Esophagus muscularis mucosa (tissue), 4 donors: Measurements from ENCODE around the gene IL9. TPM values are rescaled to one million over a fixed set of nuclear protein-coding genes. Genes with fewer than 3 reads are reported as not detected.

Source experiments
- DNase-seq: peaks from one replicate; pipeline ENCODE4 v3.0.0-alpha.2; 2017; ENCODE audit errors: extremely low spot score
- H3K27ac ChIP-seq, 4 donors: fragments of 200-600 bp; sonication (generic); replicated peaks in 1 of 4; 1 replicate in 3 of 4; 2 replicates in 1 of 4; pipeline ENCODE4 v1.5.1; 2016 to 2019; ENCODE audit warnings: mild to moderate bottlenecking in 1 of 4
- H3K27me3 ChIP-seq, 4 donors: fragments of 200-600 bp; sonication (generic); one replicate each; pipeline versions ENCODE4 v1.5.1 to v1.6.0; 2016 to 2019
- H3K36me3 ChIP-seq, 4 donors: fragments of 200-600 bp; sonication (generic); one replicate each; pipeline ENCODE4 v1.5.1; 2016 to 2019
- H3K4me1 ChIP-seq, 4 donors: fragments of 200-600 bp; sonication (generic); one replicate each; pipeline ENCODE4 v1.5.1; 2016 to 2019
- H3K4me3 ChIP-seq, 4 donors: fragments of 200-600 bp; sonication (generic); 1 replicate in 2 of 4; 2 replicates in 2 of 4; pipeline ENCODE4 v1.5.1; 2016 to 2019; ENCODE audit warnings: mild to moderate bottlenecking in 4 of 4, moderate library complexity in 1 of 4
- H3K9me3 ChIP-seq, 4 donors: fragments of 200-600 bp; sonication (generic); 1 replicate in 3 of 4; 2 replicates in 1 of 4; pipeline ENCODE4 v1.5.1; 2016 to 2019
- EP300 ChIP-seq: sonication (generic); formaldehyde crosslinking; IDR thresholded peaks from one replicate; pipeline ENCODE4 v1.6.1; 2017; ENCODE audit warnings: antibody characterized with exemption
- POLR2A ChIP-seq: fragments of 450-650 bp; IDR thresholded peaks from one replicate; pipeline ENCODE4 v1.6.1; 2017; ENCODE audit warnings: antibody characterized with exemption, moderate library complexity, mild to moderate bottlenecking, low read depth
- POLR2AphosphoS5 ChIP-seq, 2 donors: sonication (generic); formaldehyde crosslinking; IDR thresholded peaks; one replicate each; pipeline ENCODE4 v1.6.1; 2017; ENCODE audit warnings: antibody characterized with exemption in 2 of 2
- WGBS: methylation state at CpG from one replicate; pipeline ENCODE4 v1.1.5; 2018; 5-methylcytosine and 5-hydroxymethylcytosine counted together
- intact Hi-C: fragments of 100-400 bp; cut with DNase I; formaldehyde crosslinking; loops from one replicate; pipeline ENCODE4 v1.15.1; 2023
- total RNA-seq, 4 donors: library from RNA; depleted of rRNA; stranded (reverse); fragments of >200 nt; gene quantifications; one replicate each; pipeline versions ENCODE4 v1.1.0 to v1.2.1, GENCODE V29; 2016
- TF ChIP-seq, protein P1 (sequence below), 3 experiments: fragments of 200-600 bp in 2 of 3; fragments of 450-650 bp in 1 of 3; sonication (generic) in 2 of 3; IDR thresholded peaks; one replicate each; pipeline ENCODE4 v1.5.1; 2017 to 2019; ENCODE audit warnings: antibody characterized with exemption in 3 of 3, mild to moderate bottlenecking in 2 of 3, moderate library complexity in 1 of 3

IL9 gene
- total RNA-seq, 4 donors from 2014 or later = not detected

DNA sequence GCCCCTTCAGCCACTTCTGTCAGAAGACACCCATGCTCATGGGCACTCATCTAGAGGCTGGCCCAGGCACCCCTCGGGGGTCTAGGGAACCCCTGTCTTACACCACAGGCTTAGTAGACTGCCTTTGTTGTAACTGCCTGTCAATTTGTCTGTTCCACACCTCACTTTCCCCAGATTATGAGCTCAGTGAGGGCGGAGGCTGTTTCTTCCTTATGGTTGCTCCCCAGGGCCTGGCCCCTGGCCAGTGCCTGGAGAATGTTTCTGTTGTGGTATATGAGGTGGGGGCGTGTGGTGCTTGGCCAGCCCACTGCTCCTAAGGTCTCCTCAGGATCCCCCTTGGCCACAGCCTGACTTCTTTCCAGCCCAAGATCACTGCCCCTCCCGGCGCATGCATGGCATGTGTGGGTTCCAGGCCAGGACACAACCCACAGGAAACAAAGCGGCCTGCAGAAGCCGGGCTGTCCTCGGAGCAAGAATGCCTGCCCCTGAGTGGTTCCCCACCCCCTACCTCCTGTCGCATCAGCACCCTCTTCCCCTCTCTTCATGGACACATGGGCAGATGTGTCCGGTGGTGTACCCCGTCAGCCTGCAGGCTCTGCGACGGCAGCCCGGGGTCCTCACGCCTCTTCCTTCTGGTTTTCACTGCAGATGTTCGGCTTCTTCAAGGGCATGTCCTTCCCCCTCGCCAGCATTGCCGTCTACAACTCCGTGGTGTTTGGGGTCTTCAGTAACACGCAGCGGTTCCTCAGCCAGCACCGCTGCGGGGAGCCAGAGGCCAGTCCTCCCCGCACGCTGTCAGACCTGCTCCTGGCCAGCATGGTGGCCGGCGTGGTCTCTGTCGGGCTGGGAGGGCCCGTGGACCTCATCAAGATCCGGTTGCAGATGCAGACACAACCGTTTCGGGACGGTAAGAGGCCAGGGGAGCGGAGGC, 43.5 kb downstream of the IL9 start:
- 85% methylated on average over 20 of the region's 34 CpGs for WGBS
- no peak overlapping the region for H3K27ac ChIP-seq
- H3K36me3 ChIP-seq = no peaks in the 10 kb centered on the region
- no peak for TF ChIP-seq POLR2A
- no peak for TF ChIP-seq EP300
- TF ChIP-seq, protein P1, sequence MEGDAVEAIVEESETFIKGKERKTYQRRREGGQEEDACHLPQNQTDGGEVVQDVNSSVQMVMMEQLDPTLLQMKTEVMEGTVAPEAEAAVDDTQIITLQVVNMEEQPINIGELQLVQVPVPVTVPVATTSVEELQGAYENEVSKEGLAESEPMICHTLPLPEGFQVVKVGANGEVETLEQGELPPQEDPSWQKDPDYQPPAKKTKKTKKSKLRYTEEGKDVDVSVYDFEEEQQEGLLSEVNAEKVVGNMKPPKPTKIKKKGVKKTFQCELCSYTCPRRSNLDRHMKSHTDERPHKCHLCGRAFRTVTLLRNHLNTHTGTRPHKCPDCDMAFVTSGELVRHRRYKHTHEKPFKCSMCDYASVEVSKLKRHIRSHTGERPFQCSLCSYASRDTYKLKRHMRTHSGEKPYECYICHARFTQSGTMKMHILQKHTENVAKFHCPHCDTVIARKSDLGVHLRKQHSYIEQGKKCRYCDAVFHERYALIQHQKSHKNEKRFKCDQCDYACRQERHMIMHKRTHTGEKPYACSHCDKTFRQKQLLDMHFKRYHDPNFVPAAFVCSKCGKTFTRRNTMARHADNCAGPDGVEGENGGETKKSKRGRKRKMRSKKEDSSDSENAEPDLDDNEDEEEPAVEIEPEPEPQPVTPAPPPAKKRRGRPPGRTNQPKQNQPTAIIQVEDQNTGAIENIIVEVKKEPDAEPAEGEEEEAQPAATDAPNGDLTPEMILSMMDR (IDR thresholded peaks at IDR 0.05) = no peak
- TF ChIP-seq POLR2AphosphoS5 (IDR thresholded peaks at IDR 0.05) = no peak
- no peaks in the 10 kb centered on the region for H3K9me3 ChIP-seq
- no peaks in the 10 kb centered on the region for H3K27me3 ChIP-seq
- intact Hi-C loops = no loop called here
- H3K4me3 ChIP-seq = no peak overlapping the region
- no peaks in the 10 kb centered on the region for H3K4me1 ChIP-seq
- no peak for DNase-seq

DNA sequence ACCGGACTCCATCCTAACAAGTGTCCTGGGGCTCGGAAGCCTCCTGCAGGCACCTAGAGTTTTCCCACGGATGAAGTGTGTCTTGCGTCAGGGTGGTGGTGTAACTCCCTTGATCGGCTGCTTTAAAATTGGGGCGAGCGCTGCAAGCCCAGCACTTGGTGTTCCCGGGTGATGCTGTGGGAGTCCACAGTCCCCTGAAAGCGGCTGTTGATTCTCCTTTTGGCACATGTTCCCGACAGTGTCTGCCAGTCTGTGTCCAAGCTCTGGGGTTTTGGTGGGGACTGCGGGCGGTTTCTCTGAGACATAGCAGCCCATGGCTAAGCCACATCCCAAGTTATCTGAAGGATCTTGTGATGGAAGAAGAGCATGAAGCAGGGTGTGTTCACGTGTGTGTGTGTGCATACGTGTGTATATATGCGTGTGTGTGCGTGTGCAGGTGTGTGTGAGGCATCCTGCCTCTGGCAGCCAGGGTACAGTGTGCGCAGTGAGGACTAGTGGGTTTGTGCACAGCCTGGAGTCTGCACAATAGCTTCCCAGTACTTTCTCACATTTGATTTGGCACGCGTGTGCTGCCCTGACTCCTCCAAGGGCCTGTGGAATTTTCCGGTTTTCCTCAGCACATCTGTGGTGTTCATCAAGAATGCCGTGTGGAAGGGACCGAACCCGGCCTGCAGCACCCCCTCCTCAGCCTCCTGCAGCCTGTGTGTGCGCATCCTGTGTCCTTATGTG, 44.3 kb downstream of the IL9 start:
- no peaks in the 10 kb centered on the region for H3K27me3 ChIP-seq
- TF ChIP-seq, protein P1 (IDR thresholded peaks at IDR 0.05) = no peak
- no peak for TF ChIP-seq POLR2A
- no peak for TF ChIP-seq EP300
- TF ChIP-seq POLR2AphosphoS5 (IDR thresholded peaks at IDR 0.05) = no peak
- H3K9me3 ChIP-seq = no peaks in the 10 kb centered on the region
- no peaks in the 10 kb centered on the region for H3K36me3 ChIP-seq
- no peak overlapping the region for H3K4me3 ChIP-seq
- no peak overlapping the region for H3K27ac ChIP-seq
- intact Hi-C loops = no loop called here
- no peaks in the 10 kb centered on the region for H3K4me1 ChIP-seq
- WGBS = 89% methylated on average over 24 of the region's 24 CpGs
- no peak for DNase-seq

DNA sequence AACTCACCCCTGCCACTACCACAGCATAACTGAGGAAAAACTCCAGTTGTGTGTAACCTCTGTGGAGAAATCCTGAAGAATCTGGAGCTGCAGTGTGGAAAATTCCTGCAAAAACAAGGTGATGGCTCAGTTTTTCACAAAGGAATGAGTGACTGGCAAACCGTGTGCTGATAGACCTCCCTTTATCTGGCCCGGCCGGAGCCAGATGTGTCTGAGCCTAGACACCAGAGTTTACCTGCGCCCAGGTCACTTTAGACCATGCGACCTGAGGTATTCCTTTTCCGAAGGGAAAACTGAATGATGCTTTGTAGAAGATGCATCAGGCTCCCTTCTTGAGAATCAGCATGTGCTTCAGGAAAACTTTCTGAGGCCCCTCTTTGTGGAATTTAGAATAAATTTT, 45.0 kb downstream of the IL9 start:
- 93% methylated on average over 6 of the region's 6 CpGs for WGBS
- Histone ChIP-seq H3K27ac (no peak overlapping the region), H3K4me3 (no peak overlapping the region), H3K27me3 (no peaks in the 10 kb centered on the region), H3K36me3 (no peaks in the 10 kb centered on the region), H3K9me3 (no peaks in the 10 kb centered on the region), H3K4me1 (no peaks in the 10 kb centered on the region)
- no peak for DNase-seq
- TF ChIP-seq POLR2A (no peak), POLR2AphosphoS5 (IDR thresholded peaks at IDR 0.05) (no peak), EP300 (no peak)
- TF ChIP-seq, protein P1 (IDR thresholded peaks at IDR 0.05) = no peak
- intact Hi-C loops = no loop called here

DNA sequence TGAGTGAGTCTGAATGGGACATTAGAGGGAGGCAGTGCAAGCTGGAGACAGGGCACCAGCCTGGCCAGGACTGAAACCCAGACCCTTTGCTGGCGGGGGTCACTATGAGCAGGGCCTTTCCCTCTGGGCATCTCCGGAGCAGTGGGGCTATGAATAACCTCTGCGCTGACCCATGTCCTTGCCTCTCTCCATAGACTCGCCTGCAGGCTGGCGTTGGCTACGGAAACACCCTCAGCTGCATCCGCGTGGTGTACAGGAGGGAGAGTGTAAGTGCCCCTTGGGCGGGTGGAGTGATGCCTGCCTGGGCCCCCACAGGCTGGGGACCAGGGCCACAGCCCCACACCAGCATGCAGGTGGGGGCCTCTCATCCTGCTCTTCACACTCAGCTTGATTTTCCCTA, 45.4 kb downstream of the IL9 start:
- intact Hi-C loops = no loop called here
- TF ChIP-seq POLR2A = no peak

DNA sequence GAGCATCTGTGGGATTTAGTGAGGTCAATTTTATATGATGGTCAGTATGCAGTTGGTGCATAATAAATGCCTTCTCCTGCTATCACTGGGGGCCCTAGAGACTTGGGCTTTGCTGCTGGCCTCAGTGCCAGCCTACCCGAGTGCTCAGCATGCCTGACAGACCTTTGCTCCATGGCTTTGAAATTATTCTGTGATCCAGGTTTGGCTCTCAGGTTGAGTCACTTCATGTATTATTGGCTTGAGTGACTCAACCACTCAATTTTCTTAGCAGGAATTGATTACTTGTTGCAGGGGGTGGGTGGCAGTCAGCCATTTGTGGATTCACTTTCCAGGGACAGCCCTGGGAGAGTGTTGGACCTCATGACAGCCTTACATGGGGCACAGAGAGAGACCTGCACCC, 47.7 kb downstream of the IL9 start:
- WGBS = 86% methylated on average over 1 of the region's 1 CpG
- no peak for DNase-seq
- no peaks in the 10 kb centered on the region for H3K36me3 ChIP-seq
- no peaks in the 10 kb centered on the region for H3K9me3 ChIP-seq
- no peak overlapping the region for H3K27ac ChIP-seq
- intact Hi-C loops = no loop called here
- no peak for TF ChIP-seq POLR2AphosphoS5 (IDR thresholded peaks at IDR 0.05)
- TF ChIP-seq, protein P1 (IDR thresholded peaks at IDR 0.05) = no peak
- no peak for TF ChIP-seq POLR2A
- TF ChIP-seq EP300 = no peak
- H3K4me3 ChIP-seq = no peak overlapping the region
- H3K4me1 ChIP-seq = no peaks in the 10 kb centered on the region
- H3K27me3 ChIP-seq = no peaks in the 10 kb centered on the region

More for the DNA sequence above, 45.4 kb downstream of the IL9 start:
- no peaks in the 10 kb centered on the region for H3K36me3 ChIP-seq
- H3K4me1 ChIP-seq = no peaks in the 10 kb centered on the region
- no peak overlapping the region for H3K4me3 ChIP-seq
- no peaks in the 10 kb centered on the region for H3K27me3 ChIP-seq
- DNase-seq = no peak
- no peak overlapping the region for H3K27ac ChIP-seq
- H3K9me3 ChIP-seq = no peaks in the 10 kb centered on the region
- 91% methylated on average over 9 of the region's 9 CpGs for WGBS
